ENCODE measurements around the gene SLC25A25.

- TF ChIP-seq POLR2AphosphoS5 (IDR thresholded peaks at IDR 0.05; ENCODE audit: borderline replicate concordance, low read depth, low read length) (no peak), EZH2 (IDR thresholded peaks at IDR 0.05) (no peak), FOXP2 (optimal IDR thresholded peaks at IDR 0.05; ENCODE audit: control extremely low read depth, extremely low read length, insufficient read depth) (no peak)
Observed at GRCh38 chr9:128104171-128104618, 36.2 kb downstream of the SLC25A25 start.
